SK-N-SH treated with all-trans-retinoic acid at 6 μM for 48 hours (cell line): ENCODE measurements around the gene CAPN8.

Experiments used
- ATAC-seq: fragments of 200-7000 bp; cut with Tn5 transposase; 3 replicates; pipeline ENCODE4 v1.9.1; 2020; ENCODE audit warnings: mild to moderate bottlenecking, moderate library complexity
- ARNTL ChIP-seq: fragments of 450-650 bp; formaldehyde crosslinking; IDR thresholded peaks from 2 replicates; pipeline ENCODE4 v1.5.0; 2020; ENCODE audit warnings: low read depth, mild to moderate bottlenecking, moderate library complexity, borderline replicate concordance
- BACH2 ChIP-seq: fragments of 250-450 bp; sonication (Bioruptor Pico); IDR thresholded peaks from 2 replicates; pipeline ENCODE4 v1.9.0; 2021; ENCODE audit warnings: mild to moderate bottlenecking, borderline replicate concordance
- CREB5 ChIP-seq: fragments of 250-450 bp; sonication (Bioruptor Pico); IDR thresholded peaks from 2 replicates; pipeline ENCODE4 v1.5.1; 2020; ENCODE audit warnings: low read depth, mild to moderate bottlenecking, moderate library complexity
- CSDC2 ChIP-seq: fragments of 250-450 bp; sonication (Bioruptor Pico); IDR thresholded peaks from 2 replicates; pipeline ENCODE4 v1.5.0; 2020; ENCODE audit warnings: mild to moderate bottlenecking, moderate library complexity
- ESRRG ChIP-seq: fragments of 250-450 bp; sonication (Bioruptor Pico); IDR thresholded peaks from 2 replicates; pipeline ENCODE4 v1.6.1; 2021; ENCODE audit warnings: mild to moderate bottlenecking
- GLIS3 ChIP-seq: fragments of 250-450 bp; sonication (Bioruptor Pico); IDR thresholded peaks from 2 replicates; pipeline ENCODE4 v1.5.0; 2020; ENCODE audit warnings: mild to moderate bottlenecking, moderate library complexity
- ISL1 ChIP-seq: fragments of 250-450 bp; sonication (Bioruptor Pico); IDR thresholded peaks from 2 replicates; pipeline ENCODE4 v2.1.2; 2022; ENCODE audit warnings: mild to moderate bottlenecking, moderate library complexity
- OSR1 ChIP-seq: fragments of 250-450 bp; sonication (Bioruptor Pico); IDR thresholded peaks from 2 replicates; pipeline ENCODE4 v1.8.0; 2022; ENCODE audit warnings: moderate library complexity, mild to moderate bottlenecking, inconsistent platforms
- PPARA ChIP-seq: fragments of 250-450 bp; sonication (Bioruptor Pico); IDR thresholded peaks from 2 replicates; pipeline ENCODE4 v1.5.0; 2020; ENCODE audit warnings: mild to moderate bottlenecking, borderline replicate concordance
- RARB ChIP-seq: fragments of 250-450 bp; sonication (Bioruptor Pico); IDR thresholded peaks from 2 replicates; pipeline ENCODE4 v1.8.0; 2021; ENCODE audit warnings: mild to moderate bottlenecking, moderate library complexity
- SNAI2 ChIP-seq: fragments of 250-450 bp; sonication (Bioruptor Pico); IDR thresholded peaks from 2 replicates; pipeline ENCODE4 v1.5.0; 2020; ENCODE audit warnings: mild to moderate bottlenecking, moderate library complexity
- TCF4 ChIP-seq: fragments of 250-450 bp; sonication (Bioruptor Pico); IDR thresholded peaks from 2 replicates; pipeline ENCODE4 v1.8.0; 2021; ENCODE audit warnings: mild to moderate bottlenecking, moderate library complexity, borderline replicate concordance
- TOX ChIP-seq: fragments of 250-450 bp; sonication (Bioruptor Pico); IDR thresholded peaks from 2 replicates; pipeline ENCODE4 v1.8.0; 2021; ENCODE audit warnings: mild to moderate bottlenecking, moderate library complexity, borderline replicate concordance
- ZC3H10 ChIP-seq: fragments of 250-450 bp; sonication (Bioruptor Pico); IDR thresholded peaks from 2 replicates; pipeline ENCODE4 v1.5.1; 2021; ENCODE audit warnings: mild to moderate bottlenecking, moderate library complexity
- ZFP3 ChIP-seq: fragments of 250-450 bp; sonication (Bioruptor Pico); IDR thresholded peaks from 2 replicates; pipeline ENCODE4 v1.5.0; 2020; ENCODE audit warnings: mild to moderate bottlenecking, moderate library complexity
- ZFP30 ChIP-seq: fragments of 450-650 bp; formaldehyde crosslinking; IDR thresholded peaks from 2 replicates; pipeline ENCODE4 v1.5.0; 2022; ENCODE audit warnings: mild to moderate bottlenecking, moderate library complexity
- ZNF565 ChIP-seq: fragments of 450-650 bp; formaldehyde crosslinking; conservative IDR thresholded peaks from 2 replicates; pipeline ENCODE4 v1.5.0; 2020; ENCODE audit warnings: low read depth, mild to moderate bottlenecking, moderate library complexity
- ZNF8 ChIP-seq: fragments of 450-650 bp; formaldehyde crosslinking; IDR thresholded peaks from 2 replicates; pipeline ENCODE4 v1.5.0; 2020; ENCODE audit warnings: mild to moderate bottlenecking, moderate library complexity
- TF ChIP-seq, protein P1 (sequence below): fragments of 250-450 bp; sonication (Bioruptor Pico); IDR thresholded peaks from 2 replicates; pipeline ENCODE4 v1.5.0; 2020; ENCODE audit warnings: mild to moderate bottlenecking, moderate library complexity
- TF ChIP-seq, protein P2 (sequence below): fragments of 250-450 bp; sonication (Bioruptor Pico); IDR thresholded peaks from 2 replicates; pipeline ENCODE4 v1.8.0; 2020; ENCODE audit warnings: mild to moderate bottlenecking, moderate library complexity, borderline replicate concordance

CAPN8 gene

GRCh38 chr1:223549740-223550139 is 115.8 kb downstream of the CAPN8 start (continued):
- TF ChIP-seq ZNF8 (no peak), RARB (CRISPR knock-in tag) (no peak), PPARA (no peak), OSR1 (CRISPR knock-in tag) (no peak), ZFP3 (CRISPR knock-in tag) (no peak)

DNA sequence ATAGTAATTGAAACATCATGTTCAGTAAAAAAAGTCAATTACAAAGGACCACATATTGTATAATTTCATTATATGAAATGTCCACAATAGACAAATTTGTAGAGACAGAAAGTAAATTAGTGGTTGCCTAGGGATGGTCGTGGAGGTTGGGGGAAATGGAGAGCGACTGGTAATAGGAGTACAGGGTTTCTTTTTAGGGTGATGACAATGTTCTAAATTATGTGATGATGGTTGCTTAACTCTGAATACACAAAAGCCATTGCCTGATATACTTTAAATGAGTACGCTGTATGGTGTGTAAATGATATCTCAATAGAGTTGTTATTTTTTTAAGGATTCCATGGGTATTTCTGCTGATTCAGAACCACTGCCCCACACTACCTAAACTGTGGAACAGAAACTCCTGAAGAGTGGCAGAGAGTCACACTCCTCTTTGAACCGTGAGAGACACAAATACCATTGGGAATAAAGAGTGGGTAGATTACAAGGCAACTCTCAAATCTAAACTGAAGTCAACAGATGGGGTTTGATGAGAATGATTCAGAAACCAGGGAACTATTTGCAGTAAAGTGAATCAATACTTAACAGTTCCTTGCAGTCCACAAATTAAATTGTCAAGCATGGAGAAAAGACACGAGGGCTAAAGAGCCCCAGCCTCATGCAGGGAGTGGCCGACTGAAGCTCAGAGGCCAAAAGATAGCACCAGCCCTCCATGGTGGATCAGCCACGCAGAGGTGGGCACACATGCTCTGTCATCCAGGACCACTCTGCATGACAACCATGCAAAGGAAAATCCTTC is 118.0 kb downstream of the CAPN8 start:
- no peak for TF ChIP-seq BACH2 (CRISPR knock-in tag)
- TF ChIP-seq, protein P1, sequence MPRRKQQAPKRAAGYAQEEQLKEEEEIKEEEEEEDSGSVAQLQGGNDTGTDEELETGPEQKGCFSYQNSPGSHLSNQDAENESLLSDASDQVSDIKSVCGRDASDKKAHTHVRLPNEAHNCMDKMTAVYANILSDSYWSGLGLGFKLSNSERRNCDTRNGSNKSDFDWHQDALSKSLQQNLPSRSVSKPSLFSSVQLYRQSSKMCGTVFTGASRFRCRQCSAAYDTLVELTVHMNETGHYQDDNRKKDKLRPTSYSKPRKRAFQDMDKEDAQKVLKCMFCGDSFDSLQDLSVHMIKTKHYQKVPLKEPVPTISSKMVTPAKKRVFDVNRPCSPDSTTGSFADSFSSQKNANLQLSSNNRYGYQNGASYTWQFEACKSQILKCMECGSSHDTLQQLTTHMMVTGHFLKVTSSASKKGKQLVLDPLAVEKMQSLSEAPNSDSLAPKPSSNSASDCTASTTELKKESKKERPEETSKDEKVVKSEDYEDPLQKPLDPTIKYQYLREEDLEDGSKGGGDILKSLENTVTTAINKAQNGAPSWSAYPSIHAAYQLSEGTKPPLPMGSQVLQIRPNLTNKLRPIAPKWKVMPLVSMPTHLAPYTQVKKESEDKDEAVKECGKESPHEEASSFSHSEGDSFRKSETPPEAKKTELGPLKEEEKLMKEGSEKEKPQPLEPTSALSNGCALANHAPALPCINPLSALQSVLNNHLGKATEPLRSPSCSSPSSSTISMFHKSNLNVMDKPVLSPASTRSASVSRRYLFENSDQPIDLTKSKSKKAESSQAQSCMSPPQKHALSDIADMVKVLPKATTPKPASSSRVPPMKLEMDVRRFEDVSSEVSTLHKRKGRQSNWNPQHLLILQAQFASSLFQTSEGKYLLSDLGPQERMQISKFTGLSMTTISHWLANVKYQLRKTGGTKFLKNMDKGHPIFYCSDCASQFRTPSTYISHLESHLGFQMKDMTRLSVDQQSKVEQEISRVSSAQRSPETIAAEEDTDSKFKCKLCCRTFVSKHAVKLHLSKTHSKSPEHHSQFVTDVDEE, result no peak
- no peak for TF ChIP-seq CREB5 (CRISPR knock-in tag)
- TF ChIP-seq ISL1 (CRISPR knock-in tag), result no peak
- TF ChIP-seq SNAI2 (CRISPR knock-in tag), result no peak
- TF ChIP-seq ARNTL (CRISPR knock-in tag), result no peak
- TF ChIP-seq ZC3H10, result no peak

DNA sequence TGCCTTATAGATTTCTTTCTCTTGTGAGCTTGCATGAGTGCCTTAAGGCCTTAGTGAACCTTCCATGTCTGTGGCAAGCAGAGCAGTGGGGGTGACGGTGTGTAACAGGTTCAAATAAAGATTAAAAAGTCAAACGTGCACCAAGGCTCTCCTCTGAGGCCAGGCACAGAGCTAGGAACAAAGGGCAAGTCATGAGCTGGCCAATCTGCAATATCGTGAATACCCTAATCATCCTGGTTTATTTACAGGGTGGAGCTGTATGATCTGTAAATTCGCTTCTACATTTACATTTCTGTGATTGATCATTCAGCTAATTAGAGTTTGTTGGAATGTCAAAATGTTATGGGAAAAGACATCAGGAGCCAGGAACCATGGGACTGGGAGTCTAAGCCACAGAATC is 120.2 kb downstream of the CAPN8 start:
- no peak for TF ChIP-seq ZC3H10
- no peak for TF ChIP-seq BACH2 (CRISPR knock-in tag)
- no peak for TF ChIP-seq ZNF565 (CRISPR knock-in tag)
- TF ChIP-seq ZFP30, result no peak
- no peak for ATAC-seq

More for the DNA sequence above, 118.0 kb downstream of the CAPN8 start:
- ATAC-seq, result no peak

GRCh38 chr1:223543560-223543959 is 121.9 kb downstream of the CAPN8 start:
- no peak for TF ChIP-seq GLIS3 (CRISPR knock-in tag)
- TF ChIP-seq TOX (CRISPR knock-in tag), result no peak
- TF ChIP-seq ZNF8, result no peak
- no peak for TF ChIP-seq SNAI2 (CRISPR knock-in tag)
- TF ChIP-seq ZC3H10, result no peak
- no peak for TF ChIP-seq ESRRG (CRISPR knock-in tag)
- no peak for TF ChIP-seq BACH2 (CRISPR knock-in tag)
- no peak for TF ChIP-seq TCF4
- no peak for ATAC-seq

DNA sequence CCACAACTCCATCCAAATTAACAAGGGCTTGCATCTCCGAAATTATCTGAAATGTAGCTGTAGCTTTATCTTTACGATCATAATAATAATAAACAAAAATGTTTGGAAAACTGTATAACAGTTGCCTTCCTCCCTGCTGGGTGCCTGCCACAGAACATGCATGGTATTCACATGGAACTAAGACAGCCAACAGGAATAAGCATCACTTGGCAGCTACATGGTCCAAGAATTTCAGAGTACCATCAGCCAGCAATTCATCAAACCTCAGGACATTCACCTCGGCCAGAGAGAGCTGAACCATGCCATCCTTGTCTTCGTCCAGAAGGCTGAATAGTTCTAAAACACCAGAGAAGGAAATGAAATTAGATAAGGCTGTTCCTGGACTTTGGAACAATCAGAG is 122.7 kb downstream of the CAPN8 start:
- TF ChIP-seq, protein P1, result no peak
- TF ChIP-seq ESRRG (CRISPR knock-in tag) (no peak), ZC3H10 (no peak), GLIS3 (CRISPR knock-in tag) (no peak), CREB5 (CRISPR knock-in tag) (no peak), PPARA (no peak), ZFP3 (CRISPR knock-in tag) (no peak), TCF4 (no peak), OSR1 (CRISPR knock-in tag) (no peak), ZNF8 (no peak), SNAI2 (CRISPR knock-in tag) (no peak), CSDC2 (CRISPR knock-in tag) (no peak), ZNF565 (CRISPR knock-in tag) (no peak)
- TF ChIP-seq, protein P2, sequence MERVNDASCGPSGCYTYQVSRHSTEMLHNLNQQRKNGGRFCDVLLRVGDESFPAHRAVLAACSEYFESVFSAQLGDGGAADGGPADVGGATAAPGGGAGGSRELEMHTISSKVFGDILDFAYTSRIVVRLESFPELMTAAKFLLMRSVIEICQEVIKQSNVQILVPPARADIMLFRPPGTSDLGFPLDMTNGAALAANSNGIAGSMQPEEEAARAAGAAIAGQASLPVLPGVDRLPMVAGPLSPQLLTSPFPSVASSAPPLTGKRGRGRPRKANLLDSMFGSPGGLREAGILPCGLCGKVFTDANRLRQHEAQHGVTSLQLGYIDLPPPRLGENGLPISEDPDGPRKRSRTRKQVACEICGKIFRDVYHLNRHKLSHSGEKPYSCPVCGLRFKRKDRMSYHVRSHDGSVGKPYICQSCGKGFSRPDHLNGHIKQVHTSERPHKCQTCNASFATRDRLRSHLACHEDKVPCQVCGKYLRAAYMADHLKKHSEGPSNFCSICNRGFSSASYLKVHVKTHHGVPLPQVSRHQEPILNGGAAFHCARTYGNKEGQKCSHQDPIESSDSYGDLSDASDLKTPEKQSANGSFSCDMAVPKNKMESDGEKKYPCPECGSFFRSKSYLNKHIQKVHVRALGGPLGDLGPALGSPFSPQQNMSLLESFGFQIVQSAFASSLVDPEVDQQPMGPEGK (CRISPR knock-in tag), result no peak
- TF ChIP-seq, all 23 proteins: peak for 0
- ATAC-seq, result no peak
